GM12891 (cell line): ENCODE measurements around the gene EBP. TPM values are rescaled to one million over a fixed set of nuclear protein-coding genes. Genes with fewer than 3 reads are reported as not detected.

ENCODE experiments used
- DNase-seq: peaks from one replicate; pipeline ENCODE4 v3.0.0; 2011; ENCODE audit warnings: low spot score; ENCODE audit not compliant: insufficient read length
- FAIRE-seq: peaks from 2 replicates; lab custom pipeline; 2011; peaks lifted over from hg19 to GRCh38; lab: Jason Lieb, UNC
- PAX5 ChIP-seq: IDR thresholded peaks from 2 replicates; pipeline ENCODE4 v1.6.1; 2011; ENCODE audit warnings: low read length, moderate library complexity, mild to moderate bottlenecking; ENCODE audit not compliant: insufficient read depth, severe bottlenecking
- POLR2A ChIP-seq: IDR thresholded peaks from 2 replicates; pipeline ENCODE4 v1.6.1; 2011; ENCODE audit warnings: low read depth, low read length, control low read depth
- POLR2AphosphoS5 ChIP-seq: IDR thresholded peaks from 2 replicates; pipeline ENCODE4 v1.6.1; 2011; ENCODE audit warnings: low read depth, low read length, control low read depth
- POU2F2 ChIP-seq: IDR thresholded peaks from 2 replicates; pipeline ENCODE4 v1.6.1; 2011; ENCODE audit warnings: low read depth, mild to moderate bottlenecking, control low read depth, low read length, moderate library complexity
- SPI1 ChIP-seq: IDR thresholded peaks from 2 replicates; pipeline ENCODE4 v1.6.1; 2011; ENCODE audit warnings: low read depth, low read length, control low read depth
- TAF1 ChIP-seq: IDR thresholded peaks from 2 replicates; pipeline ENCODE4 v1.6.1; 2011; ENCODE audit warnings: low read depth, low read length, control low read depth
- polyA plus RNA-seq: library from polyadenylated mRNA; unstranded; fragments of >200 nt; gene quantifications from one replicate; pipeline ENCODE4 v1.2.1, GENCODE V29; 2012; ENCODE audit warnings: low read depth, missing spikeins, inconsistent platforms; ENCODE audit not compliant: missing spikeins

Gene EBP
- 95.9 TPM for polyA plus RNA-seq

DNA sequence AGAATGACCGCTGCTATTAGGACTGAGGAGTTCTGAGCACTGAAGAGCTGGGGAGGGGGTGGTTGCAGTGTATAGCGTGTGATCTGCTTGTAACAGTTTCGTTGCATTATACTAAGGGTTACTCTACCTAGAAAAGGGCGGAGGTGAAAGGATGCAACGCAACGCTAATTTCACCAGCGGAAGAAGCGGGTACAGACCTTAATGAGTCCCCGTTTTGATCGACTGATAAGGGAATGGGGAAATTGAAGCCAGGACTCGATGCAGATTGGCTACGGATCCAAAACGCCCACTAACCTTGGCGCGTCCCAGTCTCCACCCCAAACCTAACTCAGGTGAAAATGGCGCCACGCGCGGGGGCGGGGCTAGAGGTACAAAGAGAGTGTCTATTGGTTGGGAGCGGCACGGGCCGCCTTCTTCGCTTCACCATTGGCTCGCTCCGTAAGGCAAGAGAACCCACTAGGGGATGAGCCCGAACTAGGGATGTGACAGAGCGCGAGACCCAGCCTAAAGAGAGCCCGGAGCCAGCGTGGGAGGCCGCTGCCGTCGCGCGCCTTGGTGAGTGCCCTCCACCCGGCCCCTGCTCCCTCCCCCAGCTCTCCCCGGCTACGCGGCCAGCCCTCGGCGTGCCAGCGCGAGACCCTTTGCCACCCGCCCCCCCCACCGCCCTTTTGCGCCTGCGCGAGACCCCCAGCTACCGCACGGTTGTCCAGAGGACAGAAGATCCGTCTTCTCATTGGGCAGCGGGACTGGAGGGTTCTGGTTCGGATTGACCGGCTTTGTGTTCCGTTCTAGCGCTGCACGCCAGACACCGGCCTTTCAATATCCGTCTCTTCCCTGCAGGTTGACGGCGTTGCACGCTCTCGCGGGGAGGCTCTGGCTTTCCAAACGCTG, at the start of gene EBP:
Gene EBP, plus strand, starts transcription at position 456 of the 891 bp plus-strand sequence. CDS start 1,964 bp downstream, outside the sequence.
- peak; percentile 99 for FAIRE-seq
- peak; percentile 80 for DNase-seq
- peak; percentile 68; the same call in 1 of the 2 replicates for TF ChIP-seq POLR2AphosphoS5
- TF ChIP-seq TAF1 = peak; percentile 51; the same call in 1 of the 2 replicates
- no peak for TF ChIP-seq PAX5
- peak; percentile 58 for TF ChIP-seq POLR2A

GRCh38 chrX:48472225-48472624, 49.4 kb upstream of the EBP start:
- no peak for FAIRE-seq

DNA sequence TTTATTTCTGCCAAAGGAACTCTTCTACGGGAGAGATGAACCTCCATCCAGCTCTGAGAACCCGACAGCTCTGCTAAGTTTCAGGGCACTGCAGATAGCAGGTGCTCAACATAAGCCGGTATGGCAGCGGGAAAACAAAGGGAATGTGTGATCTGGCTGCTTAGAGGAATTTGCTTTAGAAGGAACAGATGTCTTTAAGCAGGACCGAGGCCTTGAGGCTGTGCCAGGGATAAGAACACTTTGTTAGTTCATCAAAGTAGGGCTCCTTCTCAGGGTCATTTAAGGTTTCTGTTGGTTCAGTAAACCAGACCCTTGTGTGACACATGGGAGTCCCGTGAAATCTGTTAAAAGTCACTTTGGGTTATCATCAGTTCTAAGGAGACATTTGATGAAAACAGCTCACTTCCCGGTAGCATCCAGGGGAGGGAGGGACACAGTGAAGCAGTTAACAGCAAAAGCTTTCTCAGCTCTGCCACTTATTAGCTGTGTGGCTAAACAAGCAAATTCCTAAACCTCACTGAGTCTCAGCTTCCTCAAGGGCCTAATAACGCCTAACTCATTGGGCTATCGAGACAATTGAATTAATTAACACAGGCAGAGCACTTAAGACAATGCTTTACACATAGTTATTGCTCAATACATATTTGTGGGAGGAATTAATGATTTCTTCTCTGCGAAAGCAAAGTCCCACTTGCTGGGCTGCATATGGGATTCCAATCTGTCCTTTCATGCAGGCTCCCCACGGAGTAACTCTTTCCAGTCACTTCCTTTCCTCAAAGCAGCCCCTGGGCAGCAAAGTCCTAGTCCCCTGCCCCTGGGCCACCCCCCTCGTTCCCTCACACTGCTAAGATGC, 48.5 kb upstream of the EBP start:
- TF ChIP-seq POU2F2 (no peak), SPI1 (no peak), POLR2A (no peak), TAF1 (no peak), POLR2AphosphoS5 (no peak), PAX5 (no peak)
- FAIRE-seq (no peak), DNase-seq (no peak)

More at GRCh38 chrX:48472225-48472624, 49.4 kb upstream of the EBP start:
- DNase-seq = no peak
- TF ChIP-seq POLR2A = no peak
- TF ChIP-seq TAF1 = no peak
- TF ChIP-seq SPI1 = no peak
- TF ChIP-seq POLR2AphosphoS5 = no peak
- no peak for TF ChIP-seq PAX5

DNA sequence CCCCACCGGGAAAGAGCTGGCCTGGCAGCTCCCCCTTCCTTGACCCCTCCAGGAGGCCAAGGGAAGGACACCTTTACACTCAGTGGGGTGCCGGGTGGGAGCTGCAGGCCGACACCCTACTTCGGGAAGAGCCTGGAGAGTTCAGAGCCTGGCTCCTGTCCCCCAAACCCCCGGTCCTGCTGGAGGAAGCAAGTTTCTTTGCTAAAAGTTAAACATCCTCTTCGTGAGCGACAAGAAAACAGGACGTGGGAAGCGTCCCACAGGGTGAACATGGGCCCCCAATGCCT, 48.0 kb upstream of the EBP start:
- no peak for FAIRE-seq
- DNase-seq = no peak
- TF ChIP-seq SPI1 (no peak), POLR2A (no peak), POU2F2 (no peak), POLR2AphosphoS5 (no peak)

GRCh38 chrX:48474127-48474526, 47.5 kb upstream of the EBP start:
- DNase-seq = no peak
- no peak for FAIRE-seq
- TF ChIP-seq POLR2A (no peak), PAX5 (no peak), TAF1 (no peak), POU2F2 (no peak), SPI1 (no peak), POLR2AphosphoS5 (no peak)

GRCh38 chrX:48474581-48474980, 47.0 kb upstream of the EBP start:
- FAIRE-seq = no peak

DNA sequence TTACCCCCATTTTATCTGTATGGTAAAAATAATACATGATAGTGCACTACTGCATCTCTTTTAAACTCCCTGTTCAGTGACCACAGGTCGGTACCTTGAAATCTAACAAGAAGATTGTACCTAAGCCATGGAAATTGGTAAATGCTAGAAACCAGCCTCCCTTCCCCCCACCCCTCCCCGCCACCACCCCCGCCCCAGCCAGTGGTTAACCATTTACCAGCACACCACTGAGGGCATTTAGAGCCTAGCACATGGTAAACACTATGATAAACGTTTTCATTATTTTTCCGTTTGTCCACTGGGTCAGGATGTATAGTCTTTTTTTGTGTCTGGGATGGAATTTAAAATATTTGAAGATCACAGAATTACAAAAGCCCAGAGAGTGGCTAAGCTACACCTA, 46.3 kb upstream of the EBP start:
- no peak for FAIRE-seq
- TF ChIP-seq PAX5 = no peak
- TF ChIP-seq POLR2AphosphoS5 = no peak
- no peak for DNase-seq

More at GRCh38 chrX:48474581-48474980, 47.0 kb upstream of the EBP start:
- TF ChIP-seq SPI1 = no peak
- no peak for TF ChIP-seq TAF1
- no peak for TF ChIP-seq POLR2A
- TF ChIP-seq POLR2AphosphoS5 = no peak
- TF ChIP-seq POU2F2 = no peak
- TF ChIP-seq PAX5 = no peak
- DNase-seq = no peak

DNA sequence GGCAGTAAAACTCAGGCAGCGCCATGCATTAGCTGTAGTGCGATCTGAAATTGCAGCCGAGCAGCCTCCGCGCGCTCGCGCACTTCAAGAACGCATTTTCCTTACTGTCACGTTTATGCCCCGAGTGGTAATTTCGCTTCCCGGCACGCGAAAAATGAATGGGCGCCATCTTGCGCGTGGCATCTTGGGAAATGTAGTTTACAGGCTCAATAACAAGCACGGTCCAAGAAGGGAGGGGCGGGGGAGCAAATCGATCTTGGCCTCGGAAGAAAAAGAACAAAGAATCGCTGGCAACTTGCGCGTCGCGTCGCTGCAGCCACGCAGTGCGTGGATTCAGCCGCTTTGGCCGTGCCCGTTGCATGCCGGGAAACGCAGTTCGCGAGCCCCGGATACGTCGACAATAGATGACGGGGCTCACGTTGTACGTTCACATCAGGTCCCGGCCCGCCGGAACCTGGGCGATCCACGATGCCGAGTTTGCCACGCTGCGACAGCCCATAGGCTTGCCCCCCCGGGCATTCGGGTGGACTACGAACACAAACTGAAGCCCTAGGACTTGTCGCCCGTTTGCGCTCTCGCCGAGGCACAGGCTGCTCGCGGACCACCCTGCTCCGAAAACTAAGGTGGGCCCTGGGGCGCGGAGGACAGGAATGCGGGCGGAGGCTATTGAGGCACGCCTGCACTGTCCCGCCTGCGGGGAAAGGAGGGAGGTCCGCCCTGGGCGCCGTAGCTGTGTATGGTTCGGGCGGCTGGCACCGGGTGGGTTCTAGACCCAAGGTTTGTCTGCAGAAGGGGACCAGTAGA, 45.6 kb upstream of the EBP start, which contains the start of gene FTSJ1:
Gene FTSJ1, plus strand, starts transcription at position 426 of the 804 bp plus-strand sequence. CDS start 1,849 bp downstream, outside the sequence.
- FAIRE-seq = peak; percentile 99
- peak; percentile 72 for DNase-seq
- TF ChIP-seq TAF1 = no peak; the same call in 1 of the 2 replicates
- TF ChIP-seq POLR2AphosphoS5 = peak; percentile 52; the same call in 1 of the 2 replicates

DNA sequence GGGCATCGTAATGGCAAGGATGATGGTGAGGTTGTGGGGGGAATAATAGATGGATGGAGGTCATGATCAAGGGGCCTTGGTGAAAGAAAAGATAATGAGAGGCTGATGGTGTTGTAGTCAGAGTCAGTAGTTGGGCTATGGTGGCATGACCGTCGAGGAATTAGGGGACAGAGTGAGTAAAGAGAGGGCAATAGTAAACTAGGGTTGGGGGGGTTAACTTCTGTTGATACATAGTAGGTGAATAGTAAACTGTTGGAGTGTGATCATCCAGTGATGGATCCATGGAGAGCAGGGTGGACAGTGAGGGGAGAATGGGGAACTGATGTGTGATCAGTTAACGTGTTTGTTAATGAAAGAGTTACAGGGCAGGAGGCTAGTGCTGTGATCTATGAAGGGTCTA, 44.7 kb upstream of the EBP start:
- TF ChIP-seq POLR2AphosphoS5 (no peak), PAX5 (no peak), POU2F2 (no peak), POLR2A (no peak), SPI1 (no peak)
- no peak for FAIRE-seq
- no peak for DNase-seq
